ENCODE results near the gene KIF18B. TPM values are rescaled to one million over a fixed set of nuclear protein-coding genes. Genes with fewer than 3 reads are reported as not detected.

KIF18B gene
- total and polyA plus RNA-seq, 8 donors, result 0.05 to 0.53 (median 0.14) TPM; not detected in 1

DNA sequence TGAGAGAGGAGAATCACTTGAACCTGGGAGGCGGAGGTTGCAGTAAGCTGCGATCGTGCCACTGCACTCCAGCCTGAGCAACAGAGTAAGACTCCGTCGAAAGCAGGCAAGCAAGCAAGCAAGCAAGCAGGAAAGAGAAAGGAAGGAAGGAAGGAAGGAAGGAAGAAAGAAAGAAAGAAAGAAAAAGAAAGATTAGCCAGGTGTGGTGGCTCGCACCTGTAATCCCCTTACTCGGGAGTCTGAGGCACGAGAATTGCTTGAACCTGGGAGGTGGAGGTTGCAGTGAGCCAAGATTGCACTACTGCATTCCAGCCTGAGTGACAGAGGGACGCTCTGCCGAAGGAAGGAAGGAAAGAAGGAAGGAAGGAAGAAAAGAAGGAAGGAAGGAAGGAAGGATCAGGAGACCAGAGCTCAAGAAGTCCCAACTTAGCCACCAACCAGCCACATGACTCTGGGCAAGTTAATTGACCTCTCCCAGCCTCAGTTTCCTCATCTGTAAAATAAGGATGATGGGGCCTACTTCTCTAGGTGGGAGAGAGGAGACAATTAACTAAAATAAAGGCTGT is 38.7 kb downstream of the KIF18B start:
- Histone ChIP-seq H3K27ac (no peak overlapping the region), H3K4me3 (no peak overlapping the region), H3K4me1 (peaks cover 0 to 4% (median 0%) of the 10 kb centered on the region in 3 donors), H3K27me3 (no peaks in the 10 kb centered on the region), H3K36me3 (no peaks in the 10 kb centered on the region), H3K9me3 (no peaks in the 10 kb centered on the region)
- intact Hi-C loops (cut with DNase I), result no loop called here
- TF ChIP-seq, protein P1, sequence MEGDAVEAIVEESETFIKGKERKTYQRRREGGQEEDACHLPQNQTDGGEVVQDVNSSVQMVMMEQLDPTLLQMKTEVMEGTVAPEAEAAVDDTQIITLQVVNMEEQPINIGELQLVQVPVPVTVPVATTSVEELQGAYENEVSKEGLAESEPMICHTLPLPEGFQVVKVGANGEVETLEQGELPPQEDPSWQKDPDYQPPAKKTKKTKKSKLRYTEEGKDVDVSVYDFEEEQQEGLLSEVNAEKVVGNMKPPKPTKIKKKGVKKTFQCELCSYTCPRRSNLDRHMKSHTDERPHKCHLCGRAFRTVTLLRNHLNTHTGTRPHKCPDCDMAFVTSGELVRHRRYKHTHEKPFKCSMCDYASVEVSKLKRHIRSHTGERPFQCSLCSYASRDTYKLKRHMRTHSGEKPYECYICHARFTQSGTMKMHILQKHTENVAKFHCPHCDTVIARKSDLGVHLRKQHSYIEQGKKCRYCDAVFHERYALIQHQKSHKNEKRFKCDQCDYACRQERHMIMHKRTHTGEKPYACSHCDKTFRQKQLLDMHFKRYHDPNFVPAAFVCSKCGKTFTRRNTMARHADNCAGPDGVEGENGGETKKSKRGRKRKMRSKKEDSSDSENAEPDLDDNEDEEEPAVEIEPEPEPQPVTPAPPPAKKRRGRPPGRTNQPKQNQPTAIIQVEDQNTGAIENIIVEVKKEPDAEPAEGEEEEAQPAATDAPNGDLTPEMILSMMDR (IDR thresholded peaks at IDR 0.05), result no peak
- FAIRE-seq (no peak), DNase-seq (no peak), ATAC-seq (no peak)
- 80% methylated on average over 10 of the region's 10 CpGs for WGBS, 2 donors

DNA sequence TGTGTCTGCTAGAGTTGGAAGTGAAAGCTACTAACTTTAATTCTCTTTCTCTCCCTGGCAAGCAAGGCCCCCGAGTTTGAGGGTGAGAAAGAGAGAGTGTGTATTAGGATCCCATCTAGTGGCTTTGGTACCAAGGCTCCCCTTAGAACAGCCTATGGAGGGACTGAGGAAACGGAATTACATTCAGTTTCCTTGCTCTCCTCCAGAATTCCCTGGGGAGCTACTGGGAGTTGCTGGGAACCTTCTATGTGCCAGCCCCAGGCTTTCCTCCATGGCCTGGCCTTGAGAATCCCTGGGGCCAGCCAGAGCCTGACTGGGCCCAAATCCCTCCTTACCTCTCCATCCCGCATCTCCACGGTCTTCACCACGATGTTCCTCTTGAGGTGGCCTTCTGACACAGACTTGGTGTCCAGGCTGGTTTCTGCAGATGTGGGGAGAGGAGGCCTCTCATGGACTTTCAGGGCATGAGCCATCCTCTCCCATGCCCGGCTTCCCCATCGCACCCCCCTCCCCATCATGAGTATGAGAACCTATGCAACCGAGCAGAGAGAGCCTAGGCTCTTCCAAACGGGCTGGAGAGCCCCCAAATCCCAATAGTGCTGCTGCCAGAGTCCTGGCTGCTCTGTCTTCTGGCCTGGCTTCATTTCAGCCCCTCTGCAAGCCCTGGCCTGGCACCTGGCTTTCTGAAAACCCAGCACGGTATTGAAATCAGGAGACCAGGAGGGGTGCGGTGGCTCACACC is 39.7 kb downstream of the KIF18B start:
- Histone ChIP-seq H3K9me3 (no peaks in the 10 kb centered on the region), H3K4me3 (no peak overlapping the region), H3K27me3 (no peaks in the 10 kb centered on the region), H3K4me1 (peaks cover 0 to 4% (median 0%) of the 10 kb centered on the region in 3 donors), H3K27ac (no peak overlapping the region), H3K36me3 (no peaks in the 10 kb centered on the region)
- DNase-seq, result no peak
- TF ChIP-seq, protein P1 (IDR thresholded peaks at IDR 0.05), result no peak
- no peak for FAIRE-seq
- WGBS, 2 donors, result 67 to 79% methylated on average over 11 of the region's 11 CpGs
- intact Hi-C loops (cut with DNase I), result no loop called here
- ATAC-seq, result no peak

DNA sequence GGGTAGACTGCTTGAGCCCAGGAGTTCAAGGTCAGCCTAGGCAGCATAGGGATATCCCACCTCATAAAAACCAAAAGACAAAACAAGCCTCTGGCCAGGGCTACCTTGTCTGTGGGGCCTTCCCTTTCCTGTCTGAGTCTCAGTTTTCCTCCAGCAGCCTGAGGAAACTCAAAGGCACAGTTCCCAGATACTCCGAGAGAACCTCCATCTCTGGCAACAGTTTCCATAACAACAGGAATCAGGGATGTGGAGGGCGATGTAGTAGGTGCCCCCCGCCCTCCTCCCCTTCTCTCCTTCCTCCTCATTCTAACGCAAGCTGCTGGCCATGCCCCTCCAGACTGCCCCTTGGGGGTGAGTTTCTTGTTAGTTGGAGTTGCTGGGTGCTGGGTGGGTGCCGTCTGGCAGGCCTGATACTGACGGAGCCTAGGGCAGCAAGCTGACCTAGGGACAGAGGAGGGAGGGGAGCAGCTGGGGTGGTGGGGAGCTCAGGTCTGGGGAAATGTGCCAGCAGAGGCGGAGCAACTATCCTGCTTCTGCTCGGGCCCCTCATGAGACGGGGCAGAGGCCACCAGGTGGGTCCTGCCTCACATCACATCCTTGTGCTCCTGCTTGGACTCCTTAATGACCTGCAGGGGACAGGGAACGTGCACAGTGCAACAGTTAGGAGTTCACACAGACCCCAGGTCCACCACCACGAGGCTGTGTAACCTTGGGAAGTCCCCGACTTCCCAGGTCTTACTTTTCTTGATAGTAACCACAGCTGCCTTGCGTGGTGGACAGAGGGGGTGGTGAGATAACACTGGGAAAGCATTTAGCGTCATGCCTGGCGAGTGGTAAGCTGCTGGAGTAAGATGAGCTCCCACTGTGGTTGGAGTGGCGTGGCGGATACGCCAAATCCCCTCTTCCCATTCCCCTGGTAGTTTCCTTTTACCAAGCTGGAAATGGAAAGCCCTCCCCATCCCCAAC is 40.5 kb downstream of the KIF18B start:
- H3K4me3 ChIP-seq, result no peak overlapping the region
- peaks cover 0 to 4% (median 0%) of the 10 kb centered on the region in 3 donors for H3K4me1 ChIP-seq
- FAIRE-seq (no peak), ATAC-seq (no peak), DNase-seq (no peak)
- intact Hi-C loops (cut with DNase I), result no loop called here
- no peaks in the 10 kb centered on the region for H3K27me3 ChIP-seq
- no peak overlapping the region for H3K27ac ChIP-seq
- H3K9me3 ChIP-seq, result no peaks in the 10 kb centered on the region
- TF ChIP-seq, protein P1 (IDR thresholded peaks at IDR 0.05), result no peak
- 56 to 60% methylated on average over 18 of the region's 18 CpGs for WGBS, 2 donors
- no peaks in the 10 kb centered on the region for H3K36me3 ChIP-seq

DNA sequence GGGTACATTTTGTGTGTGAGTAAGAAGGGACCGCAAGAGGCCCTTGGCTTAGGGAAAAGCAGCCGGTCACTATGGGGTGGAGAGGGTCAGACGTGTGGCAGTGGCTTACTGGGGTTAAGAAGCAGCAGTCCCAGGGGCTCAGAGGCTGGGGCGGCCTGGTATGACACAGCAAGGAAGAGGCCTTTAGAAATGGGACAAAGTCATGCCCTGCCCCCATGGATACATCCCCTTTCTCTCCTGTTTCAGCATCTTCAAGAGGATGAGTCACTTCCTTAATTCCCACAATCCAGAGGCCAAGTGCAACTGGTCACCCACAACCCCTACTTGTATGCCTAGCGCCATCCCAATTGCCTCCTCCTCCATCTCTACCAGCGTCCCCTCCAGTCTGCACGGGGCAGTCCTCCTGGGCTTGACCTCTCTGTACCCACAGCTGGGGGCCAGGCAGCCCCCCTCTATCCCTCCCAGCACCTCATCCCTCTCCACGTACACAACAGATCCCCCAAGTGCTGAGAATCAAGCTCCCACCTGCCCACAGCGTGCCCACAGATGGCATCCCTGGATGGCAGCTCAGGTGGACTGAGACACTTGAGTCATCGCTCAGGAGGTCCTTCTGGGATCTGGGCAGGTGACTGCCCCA is 41.4 kb downstream of the KIF18B start:
- no peaks in the 10 kb centered on the region for H3K9me3 ChIP-seq
- H3K4me3 ChIP-seq, result no peak overlapping the region
- peak in 1 of 4 donors; percentile 34 for ATAC-seq
- no peak for FAIRE-seq
- intact Hi-C loops (cut with DNase I), result no loop called here
- no peaks in the 10 kb centered on the region for H3K27me3 ChIP-seq
- WGBS, 2 donors, result 69% methylated on average over 10 of the region's 10 CpGs
- H3K36me3 ChIP-seq, result no peaks in the 10 kb centered on the region
- H3K27ac ChIP-seq, result no peak overlapping the region
- TF ChIP-seq, protein P1 (IDR thresholded peaks at IDR 0.05), result no peak
- H3K4me1 ChIP-seq, result peaks cover 0 to 2% (median 0%) of the 10 kb centered on the region in 3 donors
- no peak for DNase-seq

Data from pancreas (tissue), 10 donors.